ENCODE results near the gene STARD3.

GRCh38 chr17:39603304-39604016 is 33.5 kb upstream of the STARD3 start:
- TF ChIP-seq CTCF (IDR thresholded peaks at IDR 0.05) (no peak), POLR2AphosphoS5 (IDR thresholded peaks at IDR 0.05) (no peak), POLR2A (IDR thresholded peaks at IDR 0.05; ENCODE audit: low read depth) (no peak)

Measured in esophagus muscularis mucosa (tissue), 3 donors.